H9 (cell line): Measurements from ENCODE around the gene TRPM3. TPM values are rescaled to one million over a fixed set of nuclear protein-coding genes. Genes with fewer than 3 reads are reported as not detected.

Experiments
- DNase-seq: peaks from one replicate; pipeline ENCODE4 v3.0.0-alpha.2; 2017
- H2AFZ ChIP-seq: one replicate; pipeline ENCODE4 v1.6.1; 2013; ENCODE audit warnings: mild to moderate bottlenecking, low read length, control low read depth, moderate library complexity
- H2AK5ac ChIP-seq: 2 replicates; pipeline ENCODE4 v1.6.1; 2013; ENCODE audit warnings: low read length, control low read depth, mixed read lengths; ENCODE audit not compliant: insufficient read length
- H2BK120ac ChIP-seq: one replicate; pipeline ENCODE4 v1.6.1; 2013; ENCODE audit warnings: low read depth, mild to moderate bottlenecking, low read length, control low read depth, inconsistent platforms; ENCODE audit not compliant: poor library complexity, severe bottlenecking
- H2BK12ac ChIP-seq: 2 replicates; pipeline ENCODE4 v1.6.1; 2013; ENCODE audit warnings: low read length, control low read depth, mixed read lengths, low read depth; ENCODE audit not compliant: insufficient read length
- H2BK15ac ChIP-seq: 2 replicates; pipeline ENCODE4 v1.6.1; 2013; ENCODE audit warnings: low read depth, low read length, control low read depth
- H2BK20ac ChIP-seq: one replicate; pipeline ENCODE4 v1.6.1; 2013; ENCODE audit warnings: low read depth, mild to moderate bottlenecking, low read length, control low read depth, inconsistent platforms; ENCODE audit not compliant: poor library complexity, severe bottlenecking
- H2BK5ac ChIP-seq: 2 replicates; pipeline ENCODE4 v1.6.1; 2013; ENCODE audit warnings: low read length, control low read depth, mixed read lengths; ENCODE audit not compliant: insufficient read length
- H3K14ac ChIP-seq: 2 replicates; pipeline ENCODE4 v1.6.1; 2013; ENCODE audit warnings: low read length, control low read depth; ENCODE audit not compliant: insufficient read depth
- H3K18ac ChIP-seq: 2 replicates; pipeline ENCODE4 v1.6.1; 2013; ENCODE audit warnings: low read depth, mild to moderate bottlenecking, mixed read lengths, low read length, control low read depth; ENCODE audit not compliant: insufficient read length
- H3K23ac ChIP-seq: 2 replicates; pipeline ENCODE4 v1.6.1; 2013; ENCODE audit warnings: low read length, control low read depth, mixed read lengths, low read depth; ENCODE audit not compliant: insufficient read length
- H3K23me2 ChIP-seq: 2 replicates; pipeline ENCODE4 v1.6.1; 2013; ENCODE audit warnings: low read depth, mild to moderate bottlenecking, mixed read lengths, low read length, control low read depth; ENCODE audit not compliant: insufficient read length, poor library complexity, severe bottlenecking
- H3K27ac ChIP-seq: 2 replicates; pipeline ENCODE4 v1.5.1; 2013; ENCODE audit warnings: low read length, control low read depth, mixed read lengths, low read depth; ENCODE audit not compliant: insufficient read length
- H3K27me3 ChIP-seq: 2 replicates; pipeline ENCODE4 v1.6.1; 2013; ENCODE audit warnings: low read length, control low read depth, inconsistent platforms; ENCODE audit not compliant: insufficient read depth
- H3K4ac ChIP-seq: 2 replicates; pipeline ENCODE4 v1.6.1; 2013; ENCODE audit warnings: low read depth, mild to moderate bottlenecking, control low read depth, inconsistent platforms, low read length, moderate library complexity
- H3K4me1 ChIP-seq: 2 replicates; pipeline ENCODE4 v1.6.1; 2013; ENCODE audit warnings: low read length, control low read depth, inconsistent platforms; ENCODE audit not compliant: insufficient read depth
- H3K4me2 ChIP-seq: 2 replicates; pipeline ENCODE4 v1.6.1; 2013; ENCODE audit warnings: low read length, control low read depth, mixed read lengths; ENCODE audit not compliant: insufficient read length, insufficient read depth
- H3K56ac ChIP-seq: 2 replicates; pipeline ENCODE4 v1.6.1; 2013; ENCODE audit warnings: low read depth, mild to moderate bottlenecking, mixed read lengths, low read length, control low read depth; ENCODE audit not compliant: insufficient read length
- H3K79me1 ChIP-seq: 2 replicates; pipeline ENCODE4 v1.6.1; 2013; ENCODE audit warnings: low read depth, mild to moderate bottlenecking, moderate library complexity, low read length, control low read depth, inconsistent platforms; ENCODE audit not compliant: insufficient read depth, poor library complexity, severe bottlenecking
- H3K79me2 ChIP-seq: 2 replicates; pipeline ENCODE4 v1.6.1; 2013; ENCODE audit warnings: low read length, control low read depth, inconsistent platforms; ENCODE audit not compliant: insufficient read depth
- H3K9ac ChIP-seq: 2 replicates; pipeline ENCODE4 v1.6.1; 2013; ENCODE audit warnings: low read length, control low read depth, mixed read lengths; ENCODE audit not compliant: insufficient read length; ENCODE audit errors: extremely low read depth
- H3K9me3 ChIP-seq: one replicate; pipeline ENCODE4 v1.6.1; 2013; ENCODE audit warnings: low read depth, low read length, inconsistent platforms; ENCODE audit not compliant: control insufficient read depth
- H3T11ph ChIP-seq: one replicate; pipeline ENCODE4 v1.6.1; 2013; ENCODE audit warnings: mild to moderate bottlenecking, low read length, control low read depth, inconsistent platforms
- H4K20me1 ChIP-seq: one replicate; pipeline ENCODE4 v1.6.1; 2013; ENCODE audit not compliant: control insufficient read depth, insufficient read length, insufficient read depth
- H4K5ac ChIP-seq: 2 replicates; pipeline ENCODE4 v1.6.1; 2013; ENCODE audit warnings: low read depth, mild to moderate bottlenecking, mixed read lengths, low read length, control low read depth; ENCODE audit not compliant: insufficient read length
- H4K8ac ChIP-seq: replicated peaks from 2 replicates; pipeline ENCODE4 v1.6.1; 2013; ENCODE audit warnings: low read length, control low read depth, mixed read lengths, low read depth; ENCODE audit not compliant: insufficient read length
- H4K91ac ChIP-seq: 2 replicates; pipeline ENCODE4 v1.6.1; 2013; ENCODE audit warnings: low read depth, mild to moderate bottlenecking, moderate library complexity, mixed read lengths, low read length, control low read depth; ENCODE audit not compliant: insufficient read length
- H3K27ac Mint-ChIP-seq, 3 experiments: 2 replicates in 2 of 3; 3 replicates in 1 of 3; pipeline ENCODE4 v1.8.0; 2020 to 2021; ENCODE audit warnings: mixed read lengths in 3 of 3, mild to moderate bottlenecking in 1 of 3, moderate library complexity in 1 of 3
- H3K27me3 Mint-ChIP-seq: 2 replicates; pipeline ENCODE4 v1.8.0; 2021; ENCODE audit warnings: low read depth, mild to moderate bottlenecking, moderate library complexity, mixed read lengths
- H3K36me3 Mint-ChIP-seq, 3 experiments: 2 replicates in 2 of 3; 3 replicates in 1 of 3; pipeline ENCODE4 v1.8.0; 2020 to 2021; ENCODE audit warnings: low read depth in 3 of 3, mixed read lengths in 3 of 3; ENCODE audit not compliant: insufficient read depth in 1 of 3
- H3K4me1 Mint-ChIP-seq, 2 experiments: 2 replicates each; pipeline ENCODE4 v1.8.0; 2020; ENCODE audit warnings: mixed read lengths in 2 of 2
- H3K4me3 Mint-ChIP-seq, 2 experiments: 2 replicates in 1 of 2; 3 replicates in 1 of 2; pipeline ENCODE4 v1.8.0; 2020 to 2021; ENCODE audit warnings: mild to moderate bottlenecking in 2 of 2, mixed read lengths in 2 of 2, moderate library complexity in 1 of 2
- H3K9me3 Mint-ChIP-seq, 2 experiments: 2 replicates in 1 of 2; 3 replicates in 1 of 2; pipeline ENCODE4 v1.8.0; 2020; ENCODE audit warnings: mild to moderate bottlenecking in 2 of 2, mixed read lengths in 2 of 2, moderate library complexity in 1 of 2
- CTCF ChIP-seq: fragments of 200-600 bp; sonication (generic); conservative IDR thresholded peaks from 3 replicates; pipeline ENCODE4 v1.8.0; 2021; ENCODE audit warnings: antibody characterized with exemption, mild to moderate bottlenecking
- WGBS: extraction: QIAGEN DNeasy Blood & Tissue Kit; methylation state at CpG from one replicate; pipeline ENCODE4 v1.1.7; 2013; ENCODE audit warnings: missing lambda C conversion rate, low lambda C conversion rate, mixed read lengths; ENCODE audit not compliant: insufficient read length; ENCODE audit errors: extremely low coverage; 5-methylcytosine and 5-hydroxymethylcytosine counted together
- total RNA-seq: library from RNA; stranded (reverse); gene quantifications from 2 replicates; pipeline ENCODE4 v1.2.1, GENCODE V29; 2021

Gene TRPM3
- total RNA-seq, 1 experiment from 2014 or later = 10.3 TPM

- no CpG with 5 or more reads among the region's 1 CpG for WGBS
- H3K23me2 ChIP-seq = no peaks in the 10 kb centered on the region
Measured at GRCh38 chr9:71105192-71105591, 16.2 kb downstream of the TRPM3 start.

More at GRCh38 chr9:71105192-71105591, 16.2 kb downstream of the TRPM3 start:
- no peak overlapping the region for H3K27ac ChIP-seq
- Mint-ChIP-seq H3K9me3 (peaks cover 0 to 3% of the 10 kb centered on the region in 2 experiments; a peak in 2 of 5 replicates), H3K4me1 (peaks cover 19 to 22% of the 10 kb centered on the region in 2 experiments), H3K4me3 (no peak overlapping the region), H3K27ac (peak overlapping the region in 1 of 3 experiments; percentile 76; a peak in 1 of 7 replicates), H3K36me3 (peaks cover 0 to 6% (median 0%) of the 10 kb centered on the region in 3 experiments; a peak in 2 of 7 replicates), H3K27me3 (no peaks in the 10 kb centered on the region)
- no peak overlapping the region for H2BK20ac ChIP-seq
- DNase-seq = no peak
- no peak overlapping the region for H3K9ac ChIP-seq
- H3K18ac ChIP-seq = no peak overlapping the region
- H3K9me3 ChIP-seq = no peaks in the 10 kb centered on the region
- H3K14ac ChIP-seq = no peak overlapping the region
- no peak overlapping the region for H4K5ac ChIP-seq
- no peak overlapping the region for H3K4me2 ChIP-seq
- H4K20me1 ChIP-seq = no peaks in the 10 kb centered on the region
- no peak overlapping the region for H2BK12ac ChIP-seq
- no peak overlapping the region for H3K4ac ChIP-seq
- no peak overlapping the region for H2AFZ ChIP-seq
- no peaks in the 10 kb centered on the region for H3K79me1 ChIP-seq
- H2AK5ac ChIP-seq = no peak overlapping the region
- H4K8ac ChIP-seq = no peak overlapping the region
- no peak overlapping the region for H4K91ac ChIP-seq
- no peak overlapping the region for H2BK5ac ChIP-seq
- TF ChIP-seq CTCF = no peak
- no peak overlapping the region for H2BK15ac ChIP-seq
- H3K27me3 ChIP-seq = no peaks in the 10 kb centered on the region
- H3K4me1 ChIP-seq = peaks cover 2% of the 10 kb centered on the region; the same call in 1 of the 2 replicates
- no peak overlapping the region for H3T11ph ChIP-seq
- H2BK120ac ChIP-seq = no peak overlapping the region
- no peak overlapping the region for H3K56ac ChIP-seq
- no peak overlapping the region for H3K23ac ChIP-seq
- no peaks in the 10 kb centered on the region for H3K79me2 ChIP-seq
